Peyer's patch (tissue), 4 donors: ENCODE measurements around the gene RNU5D-1. TPM values are rescaled to one million over a fixed set of nuclear protein-coding genes. Genes with fewer than 3 reads are reported as not detected.

Source experiments
- DNase-seq, 3 donors: peaks; one replicate each; pipeline ENCODE4 v3.0.0-alpha.2; 2017 to 2019
- H3K27ac ChIP-seq, 4 donors: fragments of 200-600 bp; sonication (generic); one replicate each; pipeline ENCODE4 v1.5.1; 2016 to 2019
- H3K27me3 ChIP-seq, 2 donors: fragments of 200-600 bp; sonication (generic); one replicate each; pipeline ENCODE4 v1.5.1; 2019
- H3K36me3 ChIP-seq, 3 donors: fragments of 200-600 bp; sonication (generic); one replicate each; pipeline ENCODE4 v1.5.1; 2016 to 2019
- H3K4me1 ChIP-seq, 4 donors: fragments of 200-600 bp; sonication (generic); one replicate each; pipeline ENCODE4 v1.5.1; 2016 to 2019
- H3K4me3 ChIP-seq, 4 donors: fragments of 200-600 bp; sonication (generic); 1 replicate in 3 of 4; 2 replicates in 1 of 4; pipeline ENCODE4 v1.5.1; 2016 to 2019; ENCODE audit warnings: mild to moderate bottlenecking in 1 of 4
- H3K9me3 ChIP-seq, 4 donors: fragments of 200-600 bp; sonication (generic); one replicate each; pipeline ENCODE4 v1.5.1; 2016 to 2019; ENCODE audit warnings: mild to moderate bottlenecking in 1 of 4
- POLR2A ChIP-seq, 2 donors: fragments of 450-650 bp; IDR thresholded peaks; one replicate each; pipeline ENCODE4 v1.5.1; 2017; ENCODE audit warnings: antibody characterized with exemption in 2 of 2, mild to moderate bottlenecking in 2 of 2, moderate library complexity in 2 of 2
- small RNA-seq, 2 donors: library from RNA; depleted of rRNA; stranded (forward); fragments of <200 nt; gene quantifications; one replicate each; pipeline ENCODE3, GENCODE V24; 2016
- total RNA-seq, 4 donors: library from RNA; depleted of rRNA; stranded (reverse); fragments of >200 nt; gene quantifications; one replicate each; pipeline ENCODE4 v1.1.0, GENCODE V29; 2016
- TF ChIP-seq, protein P1 (sequence below), 6 experiments: fragments of 450-650 bp in 4 of 6; fragments of 200-600 bp in 2 of 6; sonication (generic) in 1 of 6; IDR thresholded peaks; one replicate each; pipeline ENCODE4 v1.5.1; 2017 to 2019; ENCODE audit warnings: antibody characterized with exemption in 6 of 6, mild to moderate bottlenecking in 3 of 6, moderate library complexity in 1 of 6

Gene RNU5D-1
- total RNA-seq, 4 donors from 2014 or later: not detected

DNA sequence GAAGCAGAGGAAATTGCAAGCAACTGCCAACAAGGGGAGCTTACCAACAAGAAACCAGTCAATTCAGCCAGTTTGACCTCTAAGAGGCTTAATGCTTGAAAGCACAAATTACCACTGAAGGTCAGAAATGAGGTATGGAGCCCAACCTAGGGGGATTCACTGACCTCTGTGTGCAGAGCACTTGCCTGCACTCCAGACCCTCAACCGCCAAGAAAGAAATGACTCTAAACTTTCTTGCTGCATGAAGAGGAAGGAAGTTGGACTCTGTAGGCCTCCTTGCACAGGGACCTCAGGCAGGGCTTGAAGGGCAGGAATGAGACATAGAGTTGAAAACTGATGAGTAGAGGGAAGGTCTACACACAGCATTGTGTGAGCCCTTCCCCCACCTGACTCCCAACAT is 46.4 kb downstream of the RNU5D-1 start:
- Histone ChIP-seq H3K36me3 (no peaks in the 10 kb centered on the region), H3K27ac (no peak overlapping the region), H3K4me1 (no peaks in the 10 kb centered on the region), H3K27me3 (no peaks in the 10 kb centered on the region), H3K9me3 (no peaks in the 10 kb centered on the region), H3K4me3 (no peak overlapping the region)
- DNase-seq: peak in 1 of 3 donors; percentile 42
- TF ChIP-seq, protein P1, sequence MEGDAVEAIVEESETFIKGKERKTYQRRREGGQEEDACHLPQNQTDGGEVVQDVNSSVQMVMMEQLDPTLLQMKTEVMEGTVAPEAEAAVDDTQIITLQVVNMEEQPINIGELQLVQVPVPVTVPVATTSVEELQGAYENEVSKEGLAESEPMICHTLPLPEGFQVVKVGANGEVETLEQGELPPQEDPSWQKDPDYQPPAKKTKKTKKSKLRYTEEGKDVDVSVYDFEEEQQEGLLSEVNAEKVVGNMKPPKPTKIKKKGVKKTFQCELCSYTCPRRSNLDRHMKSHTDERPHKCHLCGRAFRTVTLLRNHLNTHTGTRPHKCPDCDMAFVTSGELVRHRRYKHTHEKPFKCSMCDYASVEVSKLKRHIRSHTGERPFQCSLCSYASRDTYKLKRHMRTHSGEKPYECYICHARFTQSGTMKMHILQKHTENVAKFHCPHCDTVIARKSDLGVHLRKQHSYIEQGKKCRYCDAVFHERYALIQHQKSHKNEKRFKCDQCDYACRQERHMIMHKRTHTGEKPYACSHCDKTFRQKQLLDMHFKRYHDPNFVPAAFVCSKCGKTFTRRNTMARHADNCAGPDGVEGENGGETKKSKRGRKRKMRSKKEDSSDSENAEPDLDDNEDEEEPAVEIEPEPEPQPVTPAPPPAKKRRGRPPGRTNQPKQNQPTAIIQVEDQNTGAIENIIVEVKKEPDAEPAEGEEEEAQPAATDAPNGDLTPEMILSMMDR (IDR thresholded peaks at IDR 0.05): no peak

DNA sequence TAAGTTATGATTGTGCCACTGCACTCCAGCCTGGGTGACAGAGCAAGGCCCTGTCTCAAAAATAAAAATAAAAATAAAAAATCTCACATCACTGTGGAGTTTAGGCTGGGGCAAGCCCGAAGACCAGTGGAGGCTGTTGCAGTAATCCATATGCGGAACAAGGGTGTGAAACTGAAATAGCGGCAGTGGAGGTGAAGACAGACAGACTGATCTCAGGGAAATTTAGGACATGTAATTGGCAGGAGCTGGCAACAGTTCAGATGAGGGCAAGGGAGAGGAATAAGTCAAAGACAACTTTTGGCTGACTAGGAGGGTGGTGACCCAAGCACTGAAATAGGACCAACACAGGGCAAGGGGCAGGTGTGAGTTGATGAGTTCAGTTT is 48.1 kb downstream of the RNU5D-1 start:
- Histone ChIP-seq H3K36me3 (no peaks in the 10 kb centered on the region), H3K4me3 (no peak overlapping the region), H3K27ac (no peak overlapping the region), H3K27me3 (no peaks in the 10 kb centered on the region), H3K9me3 (no peaks in the 10 kb centered on the region), H3K4me1 (peaks cover 0 to 10% (median 0%) of the 10 kb centered on the region in 4 donors)
- no peak for TF ChIP-seq POLR2A (IDR thresholded peaks at IDR 0.05)
- TF ChIP-seq, protein P1 (IDR thresholded peaks at IDR 0.05): no peak
- peak in 1 of 3 donors; percentile 14 for DNase-seq

DNA sequence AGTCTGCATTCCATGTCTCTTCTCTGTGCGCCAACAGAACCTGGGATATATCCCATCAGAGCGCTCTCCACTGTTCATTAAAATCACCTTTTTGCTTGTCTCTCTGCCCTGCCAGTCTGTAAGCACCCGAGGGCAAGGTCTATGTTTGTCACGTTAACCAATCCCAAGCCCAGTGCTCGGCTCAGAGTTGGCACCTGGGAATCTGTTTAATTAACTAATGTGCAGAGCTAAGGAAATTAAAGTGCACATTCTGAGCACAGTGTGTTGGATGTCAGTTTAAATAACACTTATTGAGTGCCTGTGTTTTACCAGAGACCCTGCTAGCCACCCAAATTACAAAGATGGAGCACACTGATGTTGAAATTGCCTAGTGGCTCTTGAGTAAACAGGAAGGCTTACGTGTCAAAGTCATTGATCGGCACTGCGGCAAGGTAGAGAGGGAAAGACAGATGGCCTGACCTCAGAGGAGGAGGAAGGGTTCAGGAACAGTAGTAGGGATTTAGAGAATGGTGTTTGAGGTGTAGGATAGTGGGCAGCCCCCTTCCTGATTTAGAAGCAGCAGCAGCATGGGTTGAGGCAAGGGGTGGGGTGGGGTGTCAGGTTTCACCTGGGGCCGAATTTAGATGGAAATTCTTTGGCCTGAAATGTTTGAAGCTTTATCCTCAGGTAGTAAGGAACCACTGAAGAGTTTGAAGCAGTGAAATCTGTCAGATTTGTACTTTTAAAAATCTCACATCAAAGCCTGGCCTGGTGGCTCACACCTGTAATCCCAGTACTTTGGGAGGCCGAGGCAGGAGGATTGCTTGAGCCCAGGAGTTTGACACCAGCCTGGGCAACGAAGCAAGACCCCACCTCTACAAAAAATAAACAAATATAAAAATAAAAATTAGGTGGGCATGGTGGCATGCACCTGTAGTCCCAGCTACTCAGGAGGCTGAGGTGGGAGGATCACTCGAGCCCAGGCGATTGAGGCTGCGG is 48.8 kb downstream of the RNU5D-1 start:
- H3K27ac ChIP-seq: peak overlapping the region in 1 of 4 donors; percentile 46
- H3K4me1 ChIP-seq: peaks cover 0 to 10% (median under 1%) of the 10 kb centered on the region in 4 donors
- peak in 1 of 3 donors; percentile 57 for DNase-seq
- H3K36me3 ChIP-seq: no peaks in the 10 kb centered on the region
- H3K9me3 ChIP-seq: no peaks in the 10 kb centered on the region
- no peak for TF ChIP-seq POLR2A (IDR thresholded peaks at IDR 0.05)
- TF ChIP-seq, protein P1 (IDR thresholded peaks at IDR 0.05): no peak
- H3K4me3 ChIP-seq: no peak overlapping the region
- H3K27me3 ChIP-seq: no peaks in the 10 kb centered on the region

Small RNA genes within 50 kb of the gene (small RNA-seq; reads per million reads assigned to genes)
- gene RNU5D-1 (1.3 to 3.1 reads per million in 2 donors), gene RNU5F-1 (1.00 to 1.4 reads per million in 2 donors), gene SNORD38A (465 to 628 reads per million in 2 donors), gene SNORD38B (0 reads per million in 2 donors), gene SNORD46 (1,090 to 1,531 reads per million in 2 donors), gene SNORD55 (0 reads per million in 2 donors)

Other genes with a start within 250 kb of the RNU5D-1 start
- gene TMEM53, start 56.7 kb downstream of the RNU5D-1 start, total RNA-seq: 10 to 100 TPM in 3 of 4 donors, not detected in 1; 23.1 to 30.8 (median 26.5) TPM
- 1 to 10 TPM; 3.7 to 7.7 (median 4.8) TPM for gene ARMH1, start 56.5 kb downstream of the RNU5D-1 start, total RNA-seq
- gene KIF2C, start 8.7 kb upstream of the RNU5D-1 start, total RNA-seq: 1 to 10 TPM; 2.5 to 8.3 (median 3.5) TPM
- 1,000 to 10,000 TPM in 1 of 4 donors, 100 to 1,000 TPM in 3; 456 to 1,875 (median 819) TPM for gene RPS8, start 44.4 kb upstream of the RNU5D-1 start, total RNA-seq
- gene BEST4, start 57.0 kb upstream of the RNU5D-1 start, total RNA-seq: 10 to 100 TPM in 3 of 4 donors, 1 to 10 TPM in 1; 5.0 to 59.8 (median 28.6) TPM
- 10 to 100 TPM in 3 of 4 donors, 1 to 10 TPM in 1; 7.7 to 28.1 (median 23.5) TPM for gene PLK3, start 69.2 kb upstream of the RNU5D-1 start, total RNA-seq
- 1 to 10 TPM in 1 of 4 donors, not detected in 3; 3.5 TPM for gene DYNLT4, start 76.2 kb upstream of the RNU5D-1 start, total RNA-seq
- gene BTBD19, start 77.4 kb upstream of the RNU5D-1 start, total RNA-seq: 1 to 10 TPM; 2.6 to 7.4 (median 3.5) TPM
- gene PTCH2, start 112.1 kb upstream of the RNU5D-1 start, total RNA-seq: 1 to 10 TPM in 2 of 4 donors, under 1 TPM in 2; 0.27 to 2.5 (median 0.79) TPM